Measurements from ENCODE around the gene HES2. TPM values are rescaled to one million over a fixed set of nuclear protein-coding genes. Genes with fewer than 3 reads are reported as not detected.
"Not testable (repeated sequence)": the region's sequence is repeated elsewhere in the genome, so short reads cannot be mapped to it uniquely, and the experiment has no call there.

HES2 gene
- total RNA-seq, 1 experiment from 2014 or later: 1.2 TPM

GRCh38 chr1:6453895-6454855, 34.5 kb upstream of the HES2 start:
- H3K4me1 Mint-ChIP-seq: peaks cover 7 to 23% of the 10 kb centered on the region in 2 experiments
- H3T11ph ChIP-seq (ENCODE audit: low read length); H3K27ac ChIP-seq (ENCODE audit: insufficient read length, low read depth, low read length); H2BK120ac ChIP-seq (ENCODE audit: low read depth, low read length, poor library complexity, severe bottlenecking); H3K18ac ChIP-seq (ENCODE audit: insufficient read length, low read depth, low read length); H3K23ac ChIP-seq (ENCODE audit: insufficient read length, low read depth, low read length); H3K9me3 ChIP-seq (ENCODE audit: control insufficient read depth, low read depth, low read length); H3K27me3 ChIP-seq (ENCODE audit: insufficient read depth, low read length); H2BK20ac ChIP-seq (ENCODE audit: low read depth, low read length, poor library complexity, severe bottlenecking); H4K91ac ChIP-seq (ENCODE audit: insufficient read length, low read depth, low read length); H3K4me2 ChIP-seq (ENCODE audit: insufficient read depth, insufficient read length, low read length); H3K14ac ChIP-seq (ENCODE audit: insufficient read depth, low read length); H3K79me1 ChIP-seq (ENCODE audit: insufficient read depth, low read depth, low read length, poor library complexity, severe bottlenecking); H3K36me3 Mint-ChIP-seq (ENCODE audit: insufficient read depth in 1 of 3, low read depth in 3 of 3); H2BK5ac ChIP-seq (ENCODE audit: insufficient read length, low read length); H3K79me2 ChIP-seq (ENCODE audit: insufficient read depth, low read length); H3K27me3 Mint-ChIP-seq (ENCODE audit: low read depth); H3K4me1 ChIP-seq (ENCODE audit: insufficient read depth, low read length); H3K4ac ChIP-seq (ENCODE audit: low read depth, low read length); H2BK15ac ChIP-seq (ENCODE audit: low read depth, low read length); H3K9ac ChIP-seq (ENCODE audit: extremely low read depth, insufficient read length, low read length); H3K9me3 Mint-ChIP-seq; H4K20me1 ChIP-seq (ENCODE audit: control insufficient read depth, insufficient read depth, insufficient read length); H4K8ac ChIP-seq (replicated peaks; ENCODE audit: insufficient read length, low read depth, low read length); H4K5ac ChIP-seq (ENCODE audit: insufficient read length, low read depth, low read length); H2BK12ac ChIP-seq (ENCODE audit: insufficient read length, low read depth, low read length); H2AFZ ChIP-seq (ENCODE audit: low read length); H3K4me3 Mint-ChIP-seq; H2AK5ac ChIP-seq (ENCODE audit: insufficient read length, low read length); H3K56ac ChIP-seq (ENCODE audit: insufficient read length, low read depth, low read length); H3K23me2 ChIP-seq (ENCODE audit: insufficient read length, low read depth, low read length, poor library complexity, severe bottlenecking): not testable (repeated sequence)
- no CpG with 5 or more reads among the region's 85 CpGs for WGBS (ENCODE audit: extremely low coverage, insufficient read length, low lambda C conversion rate)
- H3K27ac Mint-ChIP-seq: peak overlapping the region in 1 of 3 experiments; percentile 32; a peak in 1 of 7 replicates
- DNase-seq: peak; percentile 64
